Brain microvascular endothelial cell (primary cell): ENCODE data around the gene DHCR24.

Source experiments
- DNase-seq: peaks from one replicate; pipeline ENCODE4 v3.0.0-alpha.2; 2020
- H3K27ac ChIP-seq: fragments of 250-450 bp; sonication (Bioruptor Pico); 2 replicates; pipeline ENCODE4 v1.5.1; 2020; ENCODE audit warnings: mild to moderate bottlenecking, moderate library complexity
- H3K27me3 ChIP-seq: fragments of 250-450 bp; sonication (Bioruptor Pico); replicated peaks from 2 replicates; pipeline ENCODE4 v1.5.1; 2020; ENCODE audit warnings: mild to moderate bottlenecking
- H3K36me3 ChIP-seq: fragments of 250-450 bp; sonication (Bioruptor Pico); replicated peaks from 2 replicates; pipeline ENCODE4 v1.5.1; 2020; ENCODE audit warnings: mild to moderate bottlenecking
- H3K4me3 ChIP-seq: 2 replicates; pipeline ENCODE4 v1.5.1; 2011; ENCODE audit warnings: low read depth, mild to moderate bottlenecking, control low read depth, low read length, moderate library complexity
- CTCF ChIP-seq: IDR thresholded peaks from 2 replicates; pipeline ENCODE4 v1.5.1; 2011; ENCODE audit warnings: low read depth, mild to moderate bottlenecking, moderate library complexity, low read length, control low read depth, inconsistent platforms; ENCODE audit errors: missing control alignments
- in situ Hi-C: cut with HindIII; loops from 2 replicates; pipeline ENCODE4 v1.10.0; 2017; ENCODE audit warnings: low sequenced_read_pairs, low pct_ligation_motif_present

DHCR24 gene

DNA sequence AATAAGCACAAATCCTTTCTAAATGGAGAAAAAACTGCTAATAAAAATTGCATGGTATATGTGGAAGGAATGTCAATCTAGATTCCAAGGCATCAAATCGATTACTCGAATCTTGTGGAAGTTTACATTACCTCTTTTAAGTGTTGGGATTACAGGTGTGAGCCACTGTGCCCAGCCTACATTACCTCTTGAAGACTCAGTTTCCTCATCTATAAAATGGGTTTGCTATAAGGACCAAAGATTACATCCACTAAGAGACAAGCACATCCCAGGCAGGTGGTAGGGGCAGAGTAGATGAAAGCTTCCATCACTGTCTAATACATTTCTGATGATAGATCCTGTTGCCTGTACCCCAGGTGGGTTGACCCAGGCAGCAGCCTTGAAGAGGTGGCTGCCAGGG lies 16.1 kb downstream of the DHCR24 start:
- Histone ChIP-seq H3K27me3 (no peaks in the 10 kb centered on the region), H3K4me3 (no peak overlapping the region), H3K36me3 (peaks cover 75% of the 10 kb centered on the region), H3K27ac (no peak overlapping the region)
- no peak for DNase-seq
- TF ChIP-seq CTCF: no peak
- in situ Hi-C loops: no loop called here

GRCh38 chr1:54869173-54869851 lies 17.7 kb downstream of the DHCR24 start:
- no peak for TF ChIP-seq CTCF
- Histone ChIP-seq H3K36me3 (peaks cover 78% of the 10 kb centered on the region), H3K4me3 (no peak overlapping the region), H3K27me3 (no peaks in the 10 kb centered on the region), H3K27ac (no peak overlapping the region)
- DNase-seq: no peak
- in situ Hi-C loops: no loop called here

DNA sequence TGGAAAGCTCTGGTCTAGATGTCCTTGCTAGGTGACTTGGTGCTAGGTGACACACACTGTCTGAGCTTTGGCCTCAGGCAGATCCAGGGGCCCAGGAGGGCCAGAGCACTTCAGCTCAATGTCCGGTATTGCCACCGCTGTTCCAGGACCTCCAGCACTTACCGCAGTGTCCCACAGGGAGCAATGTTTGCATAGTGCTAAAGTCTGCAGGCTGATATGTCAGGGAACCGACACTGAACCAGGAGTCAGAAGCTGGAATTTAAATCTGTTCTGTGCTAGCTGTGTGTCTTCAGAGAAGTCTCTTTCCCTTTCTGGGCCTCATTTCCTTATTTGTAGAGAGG lies 19.3 kb downstream of the DHCR24 start:
- no peak for DNase-seq
- Histone ChIP-seq H3K36me3 (peaks cover 74% of the 10 kb centered on the region), H3K27me3 (no peaks in the 10 kb centered on the region), H3K4me3 (no peak overlapping the region), H3K27ac (no peak overlapping the region)
- in situ Hi-C loops: no loop called here
- no peak for TF ChIP-seq CTCF

DNA sequence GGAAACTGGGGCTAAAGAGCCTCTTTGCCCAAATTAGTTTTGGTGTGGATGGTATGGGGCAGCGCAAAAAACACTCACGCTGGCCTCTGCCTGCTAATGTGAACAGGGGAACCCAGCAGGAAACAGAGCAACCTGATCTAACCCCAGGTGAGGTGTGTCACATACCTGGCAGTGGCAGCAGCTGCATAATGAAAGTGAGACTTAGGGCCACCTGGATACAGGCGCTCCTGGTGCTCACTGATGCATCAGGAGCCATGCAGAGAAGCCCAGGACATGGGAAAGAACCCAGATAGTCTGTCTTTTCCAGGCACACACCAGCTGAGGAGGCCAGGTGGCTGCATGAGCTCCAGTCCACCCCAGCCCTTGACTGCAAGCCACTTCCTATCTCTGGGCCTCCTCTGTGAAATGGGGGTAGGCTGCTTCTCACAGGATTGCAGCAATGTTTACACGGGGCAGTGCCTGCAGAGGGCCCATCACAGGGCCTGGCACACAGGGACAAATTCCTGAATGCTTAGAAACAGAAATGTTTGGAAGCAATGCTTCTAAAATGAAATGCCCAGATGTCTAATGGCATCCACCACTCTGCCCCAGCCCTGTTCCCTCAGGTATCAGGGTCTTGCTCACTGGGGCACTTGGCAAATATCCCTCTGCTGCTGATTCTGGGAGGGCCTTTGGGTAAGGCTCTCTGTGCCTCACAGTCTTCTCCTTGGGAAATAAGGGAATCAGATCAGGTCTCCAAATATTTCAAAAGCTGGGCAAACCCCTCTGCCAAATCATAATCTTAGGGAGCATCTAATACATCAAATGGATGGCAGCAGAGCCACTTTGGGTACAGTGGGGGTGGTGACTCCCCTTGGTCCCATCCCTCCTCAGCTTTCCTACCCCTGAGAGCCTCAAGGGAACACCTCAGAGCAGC lies 19.9 kb downstream of the DHCR24 start:
- Histone ChIP-seq H3K4me3 (no peak overlapping the region), H3K27me3 (no peaks in the 10 kb centered on the region), H3K27ac (no peak overlapping the region), H3K36me3 (peaks cover 74% of the 10 kb centered on the region)
- DNase-seq: no peak
- TF ChIP-seq CTCF: no peak
- in situ Hi-C loops: no loop called here

DNA sequence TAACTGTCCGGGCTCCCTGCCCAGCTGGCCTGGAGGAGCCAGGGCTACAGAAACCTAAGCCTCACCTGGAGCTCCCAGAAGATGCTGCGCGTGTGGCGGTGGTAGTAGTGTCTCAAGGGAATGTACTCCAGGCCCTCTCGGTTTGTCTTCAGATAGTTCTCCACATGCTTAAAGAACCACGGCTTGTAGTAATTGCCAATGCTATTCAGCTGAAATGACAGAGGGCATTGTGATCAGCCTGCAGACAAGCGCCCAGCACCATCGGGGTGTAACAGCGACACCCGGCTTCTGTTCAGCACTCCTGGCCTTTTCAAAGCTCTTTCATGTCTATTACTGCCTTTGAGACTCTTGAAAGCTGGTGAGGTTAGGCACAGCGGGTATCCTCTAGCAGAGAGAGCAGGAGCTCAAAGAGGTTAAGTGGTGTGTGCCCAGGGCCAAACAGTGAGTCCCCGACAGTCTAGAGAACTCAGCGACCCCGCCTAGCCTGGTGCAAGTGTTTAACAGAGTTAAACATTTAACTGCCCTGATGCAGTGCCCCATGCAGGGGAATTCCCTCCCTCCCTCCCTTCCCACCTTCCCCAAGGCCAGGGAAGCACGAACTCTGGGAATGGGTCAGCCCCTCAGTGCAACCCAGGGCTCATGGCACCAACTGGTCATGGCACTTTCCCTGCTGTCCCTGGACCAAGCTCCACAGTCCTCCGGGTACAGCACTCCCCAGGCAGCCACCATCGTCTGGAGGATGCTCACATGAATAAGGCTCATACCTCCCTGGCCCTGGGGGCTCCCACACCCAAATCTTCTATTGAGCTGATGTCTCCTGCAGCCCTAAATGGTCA lies 21.5 kb downstream of the DHCR24 start:
- DNase-seq: no peak
- H3K36me3 ChIP-seq: peaks cover 66% of the 10 kb centered on the region
- no peaks in the 10 kb centered on the region for H3K27me3 ChIP-seq
- no peak overlapping the region for H3K4me3 ChIP-seq
- in situ Hi-C loops: no loop called here
- H3K27ac ChIP-seq: no peak overlapping the region
- no peak for TF ChIP-seq CTCF
